Urinary bladder (tissue), 4 donors: ENCODE data around the gene CD83. TPM values are rescaled to one million over a fixed set of nuclear protein-coding genes. Genes with fewer than 3 reads are reported as not detected.

Experiments
- DNase-seq: peaks from one replicate; pipeline ENCODE4 v3.0.0-alpha.2; 2015; ENCODE audit errors: extremely low spot score
- H3K27ac ChIP-seq: one replicate; pipeline ENCODE4 v1.5.1; 2013; ENCODE audit warnings: low read depth, mild to moderate bottlenecking, moderate library complexity
- H3K36me3 ChIP-seq: one replicate; pipeline ENCODE4 v1.6.1; 2013; ENCODE audit warnings: mild to moderate bottlenecking, moderate library complexity; ENCODE audit not compliant: insufficient read depth
- H3K4me1 ChIP-seq: one replicate; pipeline ENCODE4 v1.6.1; 2013; ENCODE audit warnings: mild to moderate bottlenecking, moderate library complexity; ENCODE audit not compliant: insufficient read depth
- H3K4me3 ChIP-seq: one replicate; pipeline ENCODE4 v1.5.1; 2013; ENCODE audit warnings: low read depth, low read length
- WGBS: extraction: QIAGEN DNeasy Blood & Tissue Kit; methylation state at CpG from one replicate; pipeline ENCODE4 v1.1.7; 2013; 5-methylcytosine and 5-hydroxymethylcytosine counted together
- polyA plus RNA-seq: library from polyadenylated mRNA; stranded (reverse); fragments of 200-250 nt; gene quantifications from one replicate; pipeline ENCODE4 v1.2.3, GENCODE V29; 2013
- total RNA-seq: library from RNA; depleted of rRNA; stranded (reverse); fragments of >200 nt; gene quantifications from one replicate; pipeline ENCODE4 v1.2.3, GENCODE V29; 2014
- donor health status: healthy with polysubstance abuse.
- donor health status: healthy.

CD83 gene
- total and polyA plus RNA-seq, 2 donors, result 1.8 to 16.9 TPM

DNA sequence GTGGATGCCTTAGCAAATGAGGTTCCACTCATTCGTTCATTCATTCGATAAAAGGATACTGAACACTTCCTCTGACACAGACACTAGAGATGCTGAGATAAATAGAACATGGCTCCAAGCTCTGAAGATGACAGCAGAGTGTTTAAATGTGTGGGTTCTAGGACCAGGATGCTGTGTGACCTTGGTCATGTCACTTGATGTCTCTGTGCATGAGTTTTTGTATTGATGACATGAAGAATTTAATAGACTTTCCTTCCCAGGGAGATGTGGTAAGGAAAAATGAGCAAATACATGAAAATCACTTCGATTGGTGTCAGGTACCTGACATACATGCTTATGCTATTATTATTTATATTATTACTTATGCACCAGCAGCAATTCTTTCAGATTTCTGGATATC is 34.3 kb upstream of the CD83 start:
- DNase-seq, result no peak
- no peaks in the 10 kb centered on the region for H3K36me3 ChIP-seq
- no peaks in the 10 kb centered on the region for H3K4me1 ChIP-seq
- 85% methylated on average over 3 of the region's 3 CpGs for WGBS
- no peak overlapping the region for H3K4me3 ChIP-seq
- no peak overlapping the region for H3K27ac ChIP-seq

DNA sequence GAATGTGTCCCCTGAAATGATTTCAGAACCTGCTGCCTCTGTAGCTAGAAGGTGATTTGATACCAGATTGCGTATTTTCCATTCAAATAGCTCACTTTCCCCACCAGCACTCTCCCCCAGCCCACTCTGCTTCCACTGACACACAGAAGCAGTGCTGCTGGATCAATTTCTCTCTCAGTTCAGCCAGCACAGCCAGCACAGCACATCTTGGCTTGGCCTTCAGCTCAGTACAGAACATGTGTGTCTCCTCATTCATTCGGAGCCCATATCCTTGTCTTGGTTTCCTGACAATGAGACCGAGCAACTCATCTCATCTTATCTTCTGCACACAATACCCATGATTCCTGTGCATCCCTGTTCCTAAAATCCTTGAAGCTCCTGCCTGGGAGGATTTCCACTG is 33.8 kb upstream of the CD83 start:
- 60% methylated on average over 3 of the region's 3 CpGs for WGBS
- no peak for DNase-seq

DNA sequence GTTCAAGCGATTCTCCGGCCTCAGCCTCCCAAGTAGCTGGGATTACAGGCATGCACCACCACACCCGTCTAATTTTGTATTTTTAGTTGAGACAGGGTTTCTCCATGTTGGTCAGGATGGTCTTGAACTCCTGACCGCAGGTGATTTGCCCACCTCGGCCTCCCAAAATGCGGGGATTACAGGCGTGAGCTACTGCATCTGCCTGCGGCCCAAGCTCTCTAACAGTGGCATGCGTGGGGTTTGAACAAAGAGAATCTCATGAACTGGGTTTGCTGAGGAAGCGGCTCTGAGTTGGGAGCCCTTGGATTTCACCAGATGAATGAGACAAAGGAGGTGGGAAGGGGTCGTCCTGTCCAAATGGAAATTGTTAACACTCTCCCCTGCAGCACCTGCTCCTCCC is 33.2 kb upstream of the CD83 start:
- H3K27ac ChIP-seq, result no peak overlapping the region
- H3K36me3 ChIP-seq, result no peaks in the 10 kb centered on the region
- WGBS, result 94% methylated on average over 11 of the region's 11 CpGs
- DNase-seq, result no peak
- H3K4me1 ChIP-seq, result no peaks in the 10 kb centered on the region
- H3K4me3 ChIP-seq, result no peak overlapping the region

More for the DNA sequence above, 33.8 kb upstream of the CD83 start:
- Histone ChIP-seq H3K4me1 (no peaks in the 10 kb centered on the region), H3K4me3 (no peak overlapping the region), H3K27ac (no peak overlapping the region), H3K36me3 (no peaks in the 10 kb centered on the region)

DNA sequence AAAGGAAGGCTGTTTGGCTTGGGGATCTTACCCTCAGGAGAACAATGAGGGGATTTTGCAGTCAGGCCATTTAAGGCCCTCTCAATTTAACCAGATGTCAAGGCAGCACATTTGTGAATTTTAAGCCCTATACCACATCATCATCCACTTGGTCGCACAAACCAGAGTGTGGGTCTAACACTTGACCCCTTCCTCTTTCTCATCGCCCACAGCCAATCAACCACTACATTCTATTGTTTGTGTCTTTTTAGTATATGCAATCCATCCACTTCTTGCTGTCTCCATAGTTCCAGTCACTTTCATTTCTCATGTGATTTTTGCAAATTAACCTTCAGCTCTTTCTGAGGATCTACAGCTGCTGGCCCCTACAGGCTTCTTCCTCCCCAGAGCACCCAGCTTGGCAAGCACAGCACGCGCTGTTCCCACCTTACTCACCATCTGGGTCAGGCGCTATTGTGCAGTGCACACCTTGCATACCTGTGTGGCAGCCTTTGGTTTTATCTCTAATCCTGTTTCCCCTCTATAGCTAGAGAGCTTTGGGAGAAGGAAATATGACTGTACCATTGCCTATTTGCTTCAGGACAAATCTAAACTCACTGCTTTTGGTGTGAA is 32.3 kb upstream of the CD83 start:
- DNase-seq, result no peak
- Histone ChIP-seq H3K36me3 (no peaks in the 10 kb centered on the region), H3K4me3 (no peak overlapping the region), H3K27ac (no peak overlapping the region), H3K4me1 (no peaks in the 10 kb centered on the region)
- 91% methylated on average over 5 of the region's 5 CpGs for WGBS

DNA sequence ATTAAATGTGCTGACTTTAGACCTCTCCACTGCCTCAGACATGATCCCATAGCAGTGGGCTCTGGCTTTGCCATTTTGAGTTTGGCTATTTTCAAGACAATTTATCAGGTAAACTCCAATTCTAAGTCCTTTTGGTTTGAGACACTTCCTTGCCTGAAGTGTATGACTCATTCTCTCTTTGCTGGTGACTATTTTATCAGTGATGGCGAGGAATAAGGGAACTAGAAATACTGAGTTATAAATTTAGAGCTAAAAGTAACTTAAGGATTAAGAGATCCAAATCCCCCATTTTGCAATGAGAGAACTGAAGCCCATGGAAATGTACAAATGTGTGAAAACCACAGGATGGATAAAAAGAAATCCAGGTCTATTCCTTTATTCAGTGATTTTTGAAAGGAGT is 30.9 kb upstream of the CD83 start:
- Histone ChIP-seq H3K27ac (no peak overlapping the region), H3K4me1 (no peaks in the 10 kb centered on the region), H3K4me3 (no peak overlapping the region), H3K36me3 (no peaks in the 10 kb centered on the region)
- WGBS, result 56% methylated on average over 1 of the region's 1 CpG
- no peak for DNase-seq

DNA sequence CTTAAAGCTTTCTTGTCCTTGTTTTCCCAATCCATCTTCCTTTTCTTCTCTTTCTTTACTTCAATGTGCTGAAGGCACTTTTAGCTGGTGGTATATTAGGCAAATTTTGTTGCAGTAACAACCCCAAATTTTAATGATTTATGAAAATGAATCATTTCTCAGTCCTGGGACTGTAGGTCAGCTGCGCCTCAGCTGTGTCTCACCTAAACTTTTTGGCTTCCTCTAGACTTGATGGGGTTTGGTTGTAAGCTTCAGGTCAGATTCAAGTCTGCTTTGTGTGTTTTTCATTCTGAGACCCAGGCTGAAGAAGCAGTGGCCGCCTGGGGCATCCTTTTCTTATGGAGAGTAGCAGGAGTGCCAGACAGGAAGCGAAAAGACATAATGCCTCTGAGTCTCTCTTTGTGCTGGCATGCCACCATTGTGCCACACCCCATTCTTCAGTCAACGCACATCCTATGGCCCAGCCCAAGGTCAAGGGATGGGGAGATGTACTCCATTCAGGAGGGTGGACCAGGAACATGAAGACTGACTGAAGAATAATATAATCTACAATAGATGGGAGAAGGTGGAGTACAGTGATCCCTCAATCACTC is 28.9 kb upstream of the CD83 start:
- Histone ChIP-seq H3K27ac (no peak overlapping the region), H3K4me1 (no peaks in the 10 kb centered on the region), H3K4me3 (no peak overlapping the region), H3K36me3 (no peaks in the 10 kb centered on the region)
- 64% methylated on average over 4 of the region's 4 CpGs for WGBS
- no peak for DNase-seq

DNA sequence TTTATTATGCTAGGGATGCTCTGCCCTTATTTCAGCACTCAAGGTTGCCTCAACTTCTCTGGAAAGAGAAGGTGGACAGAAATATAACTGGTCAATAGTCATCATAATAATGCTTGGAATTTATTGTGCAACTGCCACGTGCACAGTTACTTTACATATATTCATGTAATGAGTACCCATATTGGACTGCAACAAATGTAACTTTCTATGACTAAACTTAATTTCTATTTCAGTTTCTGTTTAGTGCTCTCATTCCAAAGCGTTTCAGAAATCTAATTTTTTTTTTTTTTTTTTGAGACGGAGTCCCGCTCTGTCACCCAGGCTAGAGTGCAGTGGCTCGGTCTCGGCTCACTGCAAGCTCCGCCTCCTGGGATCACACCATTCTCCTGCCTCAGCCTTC is 28.3 kb upstream of the CD83 start:
- DNase-seq, result no peak
- H3K36me3 ChIP-seq, result no peaks in the 10 kb centered on the region
- H3K27ac ChIP-seq, result no peak overlapping the region
- no peaks in the 10 kb centered on the region for H3K4me1 ChIP-seq
- WGBS, result 88% methylated on average over 7 of the region's 7 CpGs
- H3K4me3 ChIP-seq, result no peak overlapping the region

DNA sequence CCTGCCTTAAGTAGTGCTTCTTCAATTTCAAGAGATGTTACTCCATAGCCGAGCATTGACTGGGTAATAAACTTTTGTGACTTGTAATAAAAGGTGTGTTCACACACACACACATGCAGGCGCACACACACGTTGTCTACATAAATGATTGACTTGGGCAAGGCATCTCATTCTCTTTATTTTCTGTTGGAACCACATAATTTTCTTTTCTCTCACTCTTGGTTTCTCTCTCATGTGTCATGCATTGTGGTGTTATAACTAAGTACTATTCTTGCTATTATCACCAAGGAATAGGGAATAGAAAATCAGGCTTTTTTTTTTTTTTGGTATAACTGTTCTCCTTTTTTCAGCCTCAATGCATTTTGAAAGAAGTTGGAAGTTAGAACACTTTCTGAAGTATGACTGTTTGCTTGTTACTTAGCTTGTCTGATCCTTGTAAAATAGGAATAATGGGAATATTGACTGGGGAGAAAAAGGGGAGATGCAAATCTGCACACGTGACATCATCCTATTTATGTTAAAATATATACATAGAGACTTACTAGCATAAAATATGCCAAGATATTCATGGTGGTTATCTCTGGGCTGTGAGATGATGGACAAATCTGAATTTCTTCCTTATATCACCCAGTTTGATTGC is 26.1 kb upstream of the CD83 start:
- Histone ChIP-seq H3K27ac (no peak overlapping the region), H3K4me3 (no peak overlapping the region), H3K36me3 (no peaks in the 10 kb centered on the region), H3K4me1 (no peaks in the 10 kb centered on the region)
- whole genome bisulfite sequencing, result 81% methylated on average over 4 of the region's 4 CpGs
- DNase-seq, result no peak

DNA sequence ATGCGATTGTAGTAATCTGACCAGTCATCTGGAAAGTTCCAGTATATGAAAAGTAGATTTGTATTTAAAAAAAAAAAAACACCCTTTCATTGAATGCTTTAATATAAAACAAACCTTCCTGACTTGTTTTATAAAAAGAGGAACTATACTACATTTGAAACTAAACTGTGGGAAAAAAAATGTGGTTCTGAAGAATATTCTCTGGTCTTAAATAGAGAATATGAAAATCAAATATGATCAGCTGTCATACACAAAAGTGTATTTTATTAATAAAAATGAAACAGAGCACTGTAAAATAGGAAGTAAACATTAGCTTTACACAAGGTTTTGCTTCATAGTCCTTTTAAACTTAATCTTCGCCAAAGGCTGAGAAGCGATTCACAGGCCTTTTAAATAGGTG is 25.3 kb upstream of the CD83 start:
- no peak overlapping the region for H3K4me3 ChIP-seq
- H3K36me3 ChIP-seq, result no peaks in the 10 kb centered on the region
- DNase-seq, result no peak
- 95% methylated on average over 3 of the region's 3 CpGs for WGBS
- no peak overlapping the region for H3K27ac ChIP-seq
- H3K4me1 ChIP-seq, result no peaks in the 10 kb centered on the region

DNA sequence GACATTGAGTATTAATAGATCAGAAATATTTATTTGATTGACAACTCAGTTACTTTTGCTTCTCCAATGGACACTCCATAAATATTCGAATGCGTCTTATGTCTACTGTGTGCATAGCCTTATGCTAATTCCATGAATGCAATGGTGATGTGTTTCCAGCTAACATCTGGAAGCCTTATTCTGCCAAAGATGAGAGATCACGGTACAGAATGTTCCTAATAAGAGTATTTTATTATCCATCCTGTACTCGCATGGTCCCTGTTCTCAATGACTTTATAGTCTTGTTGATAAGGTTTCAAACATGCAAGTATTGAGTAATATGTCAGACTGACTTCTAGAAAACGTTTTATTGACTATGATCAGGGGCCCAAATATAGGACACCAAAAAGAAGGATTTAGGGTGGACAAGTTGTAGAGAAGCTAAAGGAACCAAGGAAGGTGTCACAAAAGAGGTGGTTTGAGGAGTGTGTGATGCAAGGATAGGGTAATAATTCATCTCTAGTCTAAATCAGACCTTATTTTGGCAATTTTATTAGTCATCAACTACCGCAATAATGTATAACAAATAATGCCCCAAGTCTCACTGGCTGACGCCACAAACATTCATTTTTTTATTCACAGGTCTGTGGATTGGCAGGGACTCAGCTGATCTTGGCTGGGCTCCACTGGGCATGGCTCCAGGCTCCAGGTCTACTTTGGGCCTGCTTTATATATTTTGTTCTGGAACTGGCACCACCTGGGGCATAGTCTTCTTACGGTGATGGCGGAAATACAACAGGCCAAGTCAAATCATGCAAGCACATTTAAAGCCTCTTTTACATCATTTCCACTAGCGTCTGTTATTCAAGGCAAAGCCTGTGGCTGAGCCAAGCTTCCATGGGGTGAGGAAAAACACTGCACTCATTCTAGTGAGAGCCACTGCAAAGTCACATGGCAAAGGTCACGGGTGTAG is 24.5 kb upstream of the CD83 start:
- 72% methylated on average over 11 of the region's 11 CpGs for WGBS
- DNase-seq, result peak; percentile 59
- H3K4me3 ChIP-seq, result no peak overlapping the region
- no peaks in the 10 kb centered on the region for H3K4me1 ChIP-seq
- no peaks in the 10 kb centered on the region for H3K36me3 ChIP-seq
- H3K27ac ChIP-seq, result no peak overlapping the region

DNA sequence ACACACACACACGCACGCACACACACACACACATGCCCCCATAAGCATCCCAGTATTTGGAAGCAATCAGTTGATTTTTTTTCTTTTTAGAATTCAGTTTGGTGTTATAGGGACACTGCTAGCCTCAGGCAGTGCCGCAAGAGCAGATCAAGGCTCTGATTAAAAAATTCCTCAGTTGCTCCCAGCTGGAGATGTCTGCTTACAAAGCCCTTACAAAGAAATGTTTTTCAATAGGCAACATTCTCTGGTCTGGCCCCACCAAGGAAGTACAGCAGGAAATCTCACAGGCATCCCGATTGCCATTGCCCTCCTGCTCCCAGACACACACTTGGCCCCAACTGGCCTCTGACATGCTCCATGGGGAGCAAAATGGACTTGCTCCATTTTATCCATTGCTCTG is 22.9 kb upstream of the CD83 start:
- H3K36me3 ChIP-seq, result no peaks in the 10 kb centered on the region
- no peak overlapping the region for H3K4me3 ChIP-seq
- no peak for DNase-seq
- WGBS, result 92% methylated on average over 4 of the region's 4 CpGs
- H3K4me1 ChIP-seq, result no peaks in the 10 kb centered on the region
- H3K27ac ChIP-seq, result no peak overlapping the region

DNA sequence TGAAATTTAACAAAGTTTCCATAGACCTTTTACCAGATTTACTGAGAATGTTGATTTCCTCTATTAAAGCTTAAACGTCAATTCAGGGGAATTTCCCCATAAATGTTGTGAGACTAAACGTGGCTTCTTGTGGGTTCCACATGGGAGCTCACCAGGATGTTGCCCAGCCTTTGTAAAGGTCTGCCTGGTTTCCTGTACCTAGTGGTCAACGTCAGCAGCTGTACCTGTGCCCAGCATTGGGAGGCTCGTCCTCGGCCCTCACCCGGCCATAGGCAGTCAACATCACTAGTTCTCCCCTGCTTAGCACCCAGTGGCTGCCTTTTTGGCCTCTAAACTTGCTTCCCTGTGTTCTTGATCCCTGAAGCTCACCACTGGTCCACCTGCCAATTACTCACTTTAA is 22.1 kb upstream of the CD83 start:
- no peaks in the 10 kb centered on the region for H3K36me3 ChIP-seq

DNA sequence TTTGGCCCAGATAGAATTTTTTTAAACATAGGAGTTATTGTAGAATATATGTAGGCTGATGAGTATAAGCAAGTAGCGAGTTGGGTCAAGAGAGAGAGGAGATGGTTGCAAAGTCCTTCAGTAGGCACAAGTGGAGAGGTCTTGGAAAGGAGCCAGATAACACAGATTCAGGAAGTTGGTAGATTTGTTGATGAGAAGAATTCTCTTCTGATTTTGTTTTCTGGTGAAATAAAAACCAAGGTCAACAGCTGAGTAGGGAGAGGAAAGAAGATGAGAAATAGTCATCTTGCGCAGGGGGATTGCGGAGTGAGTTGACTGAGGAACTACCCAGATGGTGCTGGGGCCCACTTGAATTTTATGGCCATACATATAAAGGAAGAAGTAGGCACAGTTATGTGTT is 17.4 kb upstream of the CD83 start:
- H3K4me3 ChIP-seq, result no peak overlapping the region
- no peaks in the 10 kb centered on the region for H3K4me1 ChIP-seq
- DNase-seq, result no peak
- WGBS, result 94% methylated on average over 3 of the region's 3 CpGs
- no peak overlapping the region for H3K27ac ChIP-seq
- no peaks in the 10 kb centered on the region for H3K36me3 ChIP-seq

More for the DNA sequence above, 22.1 kb upstream of the CD83 start:
- H3K4me1 ChIP-seq, result no peaks in the 10 kb centered on the region
- no peak for DNase-seq
- no peak overlapping the region for H3K4me3 ChIP-seq
- H3K27ac ChIP-seq, result no peak overlapping the region
- 94% methylated on average over 6 of the region's 6 CpGs for WGBS
